CD4-positive, alpha-beta T cell treated with Interleukin-15 for 4 hours (primary cell): ENCODE measurements around the gene CHKB.

Source experiments
- DNase-seq: peaks from one replicate; pipeline ENCODE4 v3.0.0-alpha.2; 2020; ENCODE audit warnings: low spot score

Gene CHKB

GRCh38 chr22:50531546-50531961 lies 51.1 kb downstream of the CHKB start:
- peak; percentile 67 for DNase-seq

GRCh38 chr22:50530877-50531545 lies 51.6 kb downstream of the CHKB start:
- DNase-seq, result peak; percentile 80

GRCh38 chr22:50530580-50530876 lies 52.1 kb downstream of the CHKB start:
- DNase-seq, result peak; percentile 29

DNA sequence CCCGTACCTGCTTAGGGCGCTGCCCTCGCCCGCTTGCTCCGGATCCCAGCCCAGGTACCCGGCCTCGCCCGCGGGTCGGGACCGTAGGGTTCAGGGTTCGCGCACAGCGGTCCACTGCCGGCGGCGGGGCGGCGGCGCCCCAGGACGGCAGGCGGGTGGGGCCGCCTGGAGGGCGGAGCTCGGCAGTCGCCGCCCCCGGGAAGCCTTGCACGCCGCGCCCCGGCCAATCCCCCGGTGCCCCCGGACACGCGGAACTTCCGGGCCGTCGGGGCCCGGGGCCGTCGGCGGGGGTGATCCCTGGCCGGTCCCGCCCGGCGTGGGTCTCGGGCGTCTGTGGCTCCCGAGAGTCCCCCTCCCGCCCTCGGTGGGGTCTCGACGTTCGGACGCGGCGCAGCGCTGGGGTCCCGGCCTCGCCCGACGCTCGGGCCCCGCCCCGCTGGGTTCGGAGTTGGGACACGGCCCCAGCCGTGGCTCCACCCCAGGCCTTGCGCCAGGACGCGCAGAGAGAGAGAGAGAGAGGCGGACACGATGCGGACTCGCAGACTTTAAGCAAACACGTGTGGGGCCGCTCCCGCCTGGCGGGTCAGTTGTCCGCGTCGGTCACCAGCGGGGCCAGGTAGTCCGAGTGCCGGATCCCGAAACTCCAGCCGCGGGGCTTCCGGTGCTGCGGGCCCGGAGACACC lies 52.6 kb downstream of the CHKB start, which contains the start of gene TYMP:
TSS of gene TYMP (minus strand) at position 116 of the 683 bp plus-strand sequence. CDS start 303 bp downstream, outside the sequence.
- peak; percentile 72 for DNase-seq

DNA sequence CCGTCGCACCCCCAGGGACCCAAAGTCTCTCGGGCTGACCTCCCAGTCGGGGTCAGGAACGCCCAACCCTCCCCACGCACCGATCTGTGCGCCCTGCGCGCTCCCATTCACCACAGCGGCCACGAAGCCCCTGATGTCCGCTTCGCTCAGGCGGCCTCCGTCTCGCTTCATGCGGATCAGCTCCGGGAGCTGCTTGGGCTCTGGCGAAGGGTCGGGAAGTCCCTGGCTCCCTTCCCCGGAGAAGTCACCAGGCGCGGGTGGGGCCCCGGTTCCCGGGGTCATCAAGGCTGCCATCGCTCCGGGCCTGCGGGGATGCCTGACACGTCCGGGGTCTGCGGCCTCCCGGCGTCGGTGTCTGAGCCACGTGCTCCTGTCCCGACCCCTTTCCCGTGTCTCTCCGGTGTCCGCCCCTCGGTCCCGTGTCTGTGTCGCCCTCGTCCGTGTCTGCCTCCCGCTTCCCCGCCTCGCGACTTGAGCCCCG lies 53.2 kb downstream of the CHKB start:
- DNase-seq, result no peak
